AG04450 (cell line): ENCODE measurements around the gene MAFB. TPM values are rescaled to one million over a fixed set of nuclear protein-coding genes. Genes with fewer than 3 reads are reported as not detected.

Source experiments
- CTCF ChIA-PET: fragments of 300-600, 350-600 bp; formaldehyde crosslinking; extraction: SDS; loops from one replicate; lab custom pipeline; 2022; ENCODE audit warnings: antibody characterized with exemption, inconsistent platforms; lab: Charles Lee
- POLR2A ChIA-PET: fragments of 350-600 bp; formaldehyde crosslinking; extraction: SDS; loops from one replicate; lab custom pipeline; 2021; ENCODE audit warnings: antibody characterized with exemption, inconsistent platforms; lab: Yijun Ruan, JAX
- DNase-seq: peaks from one replicate; pipeline ENCODE4 v3.0.0-alpha.2; 2011; ENCODE audit warnings: low read depth, low spot score
- H3K27ac ChIP-seq: one replicate; pipeline ENCODE4 v1.5.1; 2012; ENCODE audit warnings: low read depth, low read length, control low read depth
- H3K27me3 ChIP-seq: one replicate; pipeline ENCODE4 v1.6.0; 2012; ENCODE audit warnings: low read length; ENCODE audit not compliant: control insufficient read depth, insufficient read depth
- H3K4me3 ChIP-seq: 2 replicates; pipeline ENCODE4 v1.5.1; 2011; ENCODE audit warnings: mild to moderate bottlenecking, low read depth, low read length, control low read depth
- H3K9me3 ChIP-seq: 2 replicates; pipeline ENCODE4 v1.5.1; 2012; ENCODE audit warnings: low read length; ENCODE audit not compliant: control insufficient read depth, insufficient read depth
- CTCF ChIP-seq: IDR thresholded peaks from 2 replicates; pipeline ENCODE4 v1.5.1; 2011; ENCODE audit warnings: low read depth, low read length, control low read depth, inconsistent platforms
- polyA plus RNA-seq: library from polyadenylated mRNA; depleted of rRNA; stranded (reverse); fragments of >200 nt; gene quantifications from 2 replicates; pipeline ENCODE4 v1.2.3, GENCODE V29; 2011

Gene MAFB
- polyA plus RNA-seq, 1 experiment = 0.10 TPM

- Histone ChIP-seq H3K27ac (no peak overlapping the region), H3K4me3 (no peak overlapping the region), H3K9me3 (no peaks in the 10 kb centered on the region; the same call in 1 of the 2 replicates), H3K27me3 (peaks cover 3% of the 10 kb centered on the region)
- ChIA-PET CTCF (no interaction called here), POLR2A (no interaction called here)
- DNase-seq = no peak
- TF ChIP-seq CTCF = no peak
These were observed 33.6 kb downstream of the MAFB start for GRCh38 chr20:40655451-40655850.

- no peak overlapping the region for H3K27ac ChIP-seq
- H3K4me3 ChIP-seq = no peak overlapping the region
- ChIA-PET POLR2A (no interaction called here), CTCF (no interaction called here)
- TF ChIP-seq CTCF = no peak
- no peak for DNase-seq
- H3K9me3 ChIP-seq = no peaks in the 10 kb centered on the region; the same call in 1 of the 2 replicates
- peaks cover 3% of the 10 kb centered on the region for H3K27me3 ChIP-seq
These were observed 34.2 kb downstream of the MAFB start for GRCh38 chr20:40654876-40655275.

- DNase-seq = no peak
- Histone ChIP-seq H3K9me3 (no peaks in the 10 kb centered on the region; the same call in 1 of the 2 replicates), H3K27me3 (peaks cover 3% of the 10 kb centered on the region), H3K4me3 (no peak overlapping the region), H3K27ac (no peak overlapping the region)
- no peak for TF ChIP-seq CTCF
- CTCF ChIA-PET = no interaction called here
- POLR2A ChIA-PET = no interaction called here
These were observed 36.5 kb downstream of the MAFB start for GRCh38 chr20:40652441-40652987.

GRCh38 chr20:40651151-40651550 is 37.9 kb downstream of the MAFB start:
- Histone ChIP-seq H3K27me3 (peaks cover 5% of the 10 kb centered on the region), H3K4me3 (no peak overlapping the region), H3K9me3 (no peaks in the 10 kb centered on the region; the same call in 1 of the 2 replicates), H3K27ac (no peak overlapping the region)
- CTCF ChIA-PET = no interaction called here
- DNase-seq = no peak
- POLR2A ChIA-PET = no interaction called here
- TF ChIP-seq CTCF = no peak

GRCh38 chr20:40650707-40651106 is 38.3 kb downstream of the MAFB start:
- Histone ChIP-seq H3K9me3 (no peaks in the 10 kb centered on the region; the same call in 1 of the 2 replicates), H3K27me3 (peaks cover 5% of the 10 kb centered on the region), H3K4me3 (no peak overlapping the region), H3K27ac (no peak overlapping the region)
- no peak for DNase-seq
- ChIA-PET CTCF (no interaction called here), POLR2A (no interaction called here)
- TF ChIP-seq CTCF = no peak
